GM19438 (cell line): ENCODE measurements around the gene NF2.

Experiments
- ATAC-seq: cut with Tn5 transposase; IDR thresholded peaks from one replicate; pipeline ENCODE4 v1.9.1; 2021; ENCODE audit warnings: low read depth; ENCODE audit not compliant: unreplicated experiment

NF2 gene

DNA sequence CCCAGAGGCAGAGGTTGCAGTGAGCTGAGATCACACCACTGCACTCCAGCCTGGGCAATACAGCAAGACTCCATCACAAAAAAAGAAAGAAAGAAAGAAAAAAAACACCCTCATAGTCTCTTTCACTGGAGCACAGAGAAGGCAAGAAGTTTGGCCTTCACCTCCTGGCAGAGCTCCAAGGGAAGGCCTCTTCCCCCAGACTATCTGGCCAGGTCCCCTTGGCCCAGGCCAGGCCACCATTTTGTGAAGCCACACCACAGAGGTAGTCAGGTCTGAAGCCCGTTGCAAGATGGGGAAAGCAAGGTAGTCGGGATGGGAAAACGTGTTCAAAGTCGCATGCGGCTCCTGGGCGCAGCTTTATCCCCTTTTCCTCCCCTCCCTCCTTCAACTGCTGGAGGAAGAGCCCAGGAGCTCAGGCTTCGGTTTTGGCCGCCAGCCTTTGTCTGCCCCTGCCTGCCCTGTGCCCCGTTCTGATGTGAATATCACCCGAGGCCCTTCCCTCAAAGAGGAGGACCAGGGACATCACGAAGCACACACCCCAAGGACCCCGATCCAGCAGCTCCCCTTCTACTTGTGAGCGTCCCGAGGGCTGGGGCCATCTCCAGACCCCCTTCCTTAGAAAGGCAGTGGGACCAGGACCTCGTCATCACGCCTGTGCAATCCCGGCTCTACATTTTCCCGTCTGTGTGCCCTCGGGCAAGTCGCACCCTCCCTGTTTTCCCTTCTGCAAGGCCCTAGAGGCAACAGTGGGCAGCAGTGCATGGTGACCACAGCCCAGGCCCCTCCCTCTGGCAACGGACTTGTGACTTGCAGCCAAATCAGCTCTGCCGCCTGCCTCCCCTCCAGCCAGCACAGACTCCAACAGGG, 134.1 kb downstream of the NF2 start:
- ATAC-seq = no peak

- no peak for ATAC-seq
Observed at GRCh38 chr22:29738118-29738815, 134.8 kb downstream of the NF2 start.

GRCh38 chr22:29739346-29739875, 136.0 kb downstream of the NF2 start:
- no peak for ATAC-seq

- no peak for ATAC-seq
Observed at GRCh38 chr22:29740216-29740615, 136.8 kb downstream of the NF2 start.

GRCh38 chr22:29741926-29742325, 138.5 kb downstream of the NF2 start:
- ATAC-seq = no peak

- ATAC-seq = no peak
Observed at GRCh38 chr22:29742326-29742725, 138.9 kb downstream of the NF2 start.

DNA sequence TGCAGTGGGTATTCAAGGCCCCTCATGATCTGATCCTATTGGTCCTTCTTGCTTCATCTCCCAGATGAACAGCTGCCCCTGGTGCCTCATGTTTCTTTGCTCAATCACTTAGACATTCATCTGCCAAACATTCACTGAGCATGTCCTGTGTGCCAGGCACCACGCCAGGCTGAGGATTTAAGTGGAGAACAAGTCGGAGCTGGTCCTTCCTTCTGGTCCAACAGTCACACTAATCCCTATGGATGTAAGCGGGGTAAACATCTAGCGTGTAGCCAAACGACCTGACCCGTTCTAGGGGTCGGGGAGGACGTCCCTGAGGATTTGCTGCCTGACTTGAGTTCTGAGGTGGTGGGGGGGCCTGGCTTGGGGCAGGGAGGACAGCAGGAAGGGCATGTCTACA, 141.5 kb downstream of the NF2 start:
- no peak for ATAC-seq

- no peak for ATAC-seq
Observed at GRCh38 chr22:29747832-29748231, 144.4 kb downstream of the NF2 start.
